CD4-positive, alpha-beta T cell treated with Interleukin-6 at 100 ng/mL for 8 hours (primary cell): ENCODE results near the gene LY6G6D.
A peak's percentile ranks its signal among the peaks of the same experiment; 100 is the strongest.

ENCODE experiments used
- DNase-seq: peaks from one replicate; pipeline ENCODE4 v3.0.0-alpha.2; 2020; ENCODE audit warnings: mixed read lengths, low spot score

The LY6G6D gene

DNA sequence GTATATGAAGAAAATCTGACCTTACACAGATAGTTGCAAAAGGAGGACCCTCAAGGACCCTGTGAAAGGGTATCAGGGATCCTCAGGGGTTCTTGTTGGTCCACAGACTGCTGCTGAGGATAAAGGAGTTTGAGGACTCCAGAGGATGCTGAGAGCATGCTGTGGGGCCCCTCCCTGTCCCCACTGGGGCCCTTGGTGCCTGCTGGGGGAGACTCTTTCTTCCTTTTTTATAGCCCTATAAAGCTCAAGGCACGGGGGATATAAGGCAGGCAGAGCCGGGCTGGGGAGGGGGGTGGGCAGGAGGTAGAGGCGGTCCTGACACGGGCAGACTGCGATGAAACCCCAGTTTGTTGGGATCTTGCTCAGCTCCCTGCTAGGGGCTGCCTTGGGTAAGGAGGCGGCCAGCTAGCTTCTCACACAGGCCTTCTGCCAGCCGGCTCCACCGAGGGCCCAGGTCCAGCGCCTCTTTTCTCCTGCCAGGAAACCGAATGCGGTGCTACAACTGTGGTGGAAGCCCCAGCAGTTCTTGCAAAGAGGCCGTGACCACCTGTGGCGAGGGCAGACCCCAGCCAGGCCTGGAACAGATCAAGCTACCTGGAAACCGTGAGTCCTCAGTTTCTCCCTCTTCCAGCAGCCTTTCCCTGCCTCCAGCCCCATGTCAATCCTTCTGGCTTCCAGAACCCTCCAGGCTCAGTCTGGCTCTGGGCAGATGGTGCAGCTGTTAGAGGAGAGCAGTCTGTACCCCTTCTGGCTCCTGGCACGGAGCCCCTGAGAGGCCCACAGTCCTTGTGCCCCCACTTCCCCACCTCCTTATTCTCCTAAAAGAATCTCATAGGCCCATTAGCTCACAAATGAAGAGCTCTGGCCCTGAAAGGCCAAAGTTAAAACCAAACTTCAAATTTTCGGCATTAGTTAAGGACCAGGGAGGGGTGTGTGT is at the start of gene LY6G6D:
TSS of gene LY6G6D (plus strand) at position 327 of the 937 bp plus-strand sequence. CDS start at position 335, 8 bp downstream.
- no peak for DNase-seq

- peak; percentile 98 for DNase-seq
These were observed 49.4 kb upstream of the LY6G6D start, which contains the start of gene CSNK2B for GRCh38 chr6:31665501-31666336. Gene CSNK2B (plus strand): TSS chr6:31666080. CDS start chr6:31666832, 752 bp downstream.

DNA sequence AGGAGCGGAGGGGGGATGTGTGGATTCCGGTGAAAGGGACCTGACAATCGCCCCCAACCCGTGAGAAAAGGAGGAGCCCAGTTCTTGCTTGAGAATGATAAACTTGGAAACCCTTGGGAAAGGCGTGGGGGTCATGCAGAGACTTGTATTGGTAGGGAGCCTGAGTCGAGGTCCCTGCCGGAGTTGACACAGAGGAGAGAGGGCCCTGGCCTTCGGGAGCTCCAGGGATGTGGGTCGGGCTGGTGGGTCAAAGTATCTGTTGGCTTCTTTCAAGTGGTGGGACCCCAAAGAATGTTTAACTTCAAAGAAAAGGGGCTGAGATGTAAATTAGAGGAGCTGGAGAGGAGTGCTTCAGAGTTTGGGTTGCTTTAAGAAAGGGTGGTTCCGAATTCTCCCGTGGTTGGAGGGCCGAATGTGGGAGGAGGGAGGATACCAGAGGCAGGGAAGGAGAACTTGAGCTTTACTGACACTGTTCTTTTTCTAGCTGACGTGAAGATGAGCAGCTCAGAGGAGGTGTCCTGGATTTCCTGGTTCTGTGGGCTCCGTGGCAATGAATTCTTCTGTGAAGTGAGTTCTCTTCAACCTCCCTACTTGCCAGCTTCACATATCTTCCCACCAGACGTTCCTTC is 48.7 kb upstream of the LY6G6D start:
- no peak for DNase-seq

DNA sequence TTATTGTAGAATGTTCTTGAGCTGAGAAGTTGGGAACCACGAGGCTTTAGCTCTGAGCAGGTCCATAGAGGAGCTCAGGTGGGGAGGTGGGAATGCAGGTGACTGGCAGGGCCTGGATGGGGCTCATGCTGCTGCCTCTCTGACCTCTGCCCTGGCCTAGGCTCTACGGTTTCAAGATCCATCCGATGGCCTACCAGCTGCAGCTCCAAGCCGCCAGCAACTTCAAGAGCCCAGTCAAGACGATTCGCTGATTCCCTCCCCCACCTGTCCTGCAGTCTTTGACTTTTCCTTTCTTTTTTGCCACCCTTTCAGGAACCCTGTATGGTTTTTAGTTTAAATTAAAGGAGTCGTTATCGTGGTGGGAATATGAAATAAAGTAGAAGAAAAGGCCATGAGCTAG is 45.5 kb upstream of the LY6G6D start, which contains the start of gene LY6G5B:
TSS of gene LY6G5B (plus strand) at position 301 of the 400 bp plus-strand sequence. CDS start 975 bp downstream, outside the sequence.
- DNase-seq = no peak

DNA sequence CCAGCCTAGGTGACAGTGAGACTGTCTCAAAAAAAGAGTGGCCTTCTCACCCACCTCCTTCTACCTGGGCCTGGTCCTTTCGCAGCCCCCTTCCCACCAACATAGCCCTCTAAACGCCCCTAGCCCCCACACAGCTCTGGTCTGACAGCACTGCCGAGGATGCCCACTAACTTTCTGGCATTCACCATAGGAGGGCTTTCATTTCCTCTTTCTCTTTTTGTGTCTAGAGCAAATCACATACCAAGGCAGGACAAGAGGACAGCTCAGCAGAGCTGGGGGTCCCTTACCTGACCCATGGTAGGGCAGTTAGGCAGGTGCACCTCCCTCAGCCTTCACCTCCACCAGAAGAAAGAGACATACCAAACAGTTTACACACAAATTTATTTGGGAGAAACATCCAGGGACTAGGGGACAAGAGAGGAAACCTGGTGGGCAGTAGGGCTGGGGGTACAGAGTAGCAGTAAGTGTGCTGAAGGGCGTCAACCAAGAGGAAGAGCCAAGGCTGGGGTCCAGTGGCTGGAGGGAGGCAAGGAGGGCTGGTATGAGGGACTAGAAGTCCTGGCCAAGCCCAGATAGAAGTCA is 38.7 kb upstream of the LY6G6D start:
- DNase-seq = no peak

GRCh38 chr6:31676904-31677303 is 38.2 kb upstream of the LY6G6D start:
- no peak for DNase-seq

GRCh38 chr6:31677955-31678354 is 37.2 kb upstream of the LY6G6D start:
- no peak for DNase-seq

GRCh38 chr6:31680226-31681134 is 34.7 kb upstream of the LY6G6D start, which contains the start of gene LY6G5C:
Gene LY6G5C (minus strand): TSS chr6:31681067. CDS start chr6:31680373, 694 bp downstream.
- peak; percentile 75 for DNase-seq

- peak; percentile 22 for DNase-seq
These were observed 33.9 kb upstream of the LY6G6D start for GRCh38 chr6:31681135-31681671.

- no peak for DNase-seq
These were observed 31.6 kb upstream of the LY6G6D start for GRCh38 chr6:31683591-31683990.

- no peak for DNase-seq
These were observed 28.7 kb upstream of the LY6G6D start for GRCh38 chr6:31686483-31686882.

- DNase-seq = no peak
These were observed 27.8 kb upstream of the LY6G6D start for GRCh38 chr6:31687321-31687720.

DNA sequence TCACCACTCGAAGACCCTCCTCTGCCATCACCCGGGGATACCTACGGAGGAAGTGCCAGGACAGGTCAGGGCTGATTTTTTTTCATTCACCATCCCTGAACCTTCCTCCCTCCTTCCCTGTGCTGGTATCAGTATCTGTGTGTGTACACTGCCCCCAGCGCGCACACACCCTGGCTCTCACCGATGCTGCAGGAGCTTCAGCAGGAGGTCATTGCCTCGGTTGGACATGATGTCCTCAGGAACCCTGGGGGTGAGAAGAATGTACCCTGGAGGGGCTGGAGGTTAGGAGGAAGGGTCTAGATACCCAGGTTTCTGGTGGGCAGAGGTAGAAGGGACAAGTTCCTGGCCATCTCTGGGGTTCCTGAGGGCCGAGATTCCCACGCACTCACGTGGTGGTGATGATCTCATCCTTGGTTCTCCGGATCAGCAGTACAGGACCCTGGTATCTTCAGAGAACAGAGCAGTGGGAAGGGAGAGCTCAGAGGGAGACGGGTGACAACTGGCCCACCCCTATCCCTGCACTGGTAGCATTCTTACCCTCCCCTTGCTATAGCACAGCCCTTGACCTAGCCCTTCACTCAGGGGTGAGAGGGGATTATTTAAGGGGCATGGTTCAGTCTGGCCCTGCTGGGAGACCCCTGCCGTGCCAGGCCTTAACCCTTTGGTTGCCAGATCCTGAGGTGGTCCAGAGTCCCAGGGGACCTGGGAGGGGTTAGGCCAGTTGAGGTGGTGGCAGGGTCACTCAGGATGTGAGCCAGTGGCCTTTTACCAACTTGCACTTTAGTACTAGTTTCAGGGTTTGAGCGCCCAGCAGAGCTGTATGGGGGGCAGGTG is 27.1 kb upstream of the LY6G6D start:
- no peak for DNase-seq

DNA sequence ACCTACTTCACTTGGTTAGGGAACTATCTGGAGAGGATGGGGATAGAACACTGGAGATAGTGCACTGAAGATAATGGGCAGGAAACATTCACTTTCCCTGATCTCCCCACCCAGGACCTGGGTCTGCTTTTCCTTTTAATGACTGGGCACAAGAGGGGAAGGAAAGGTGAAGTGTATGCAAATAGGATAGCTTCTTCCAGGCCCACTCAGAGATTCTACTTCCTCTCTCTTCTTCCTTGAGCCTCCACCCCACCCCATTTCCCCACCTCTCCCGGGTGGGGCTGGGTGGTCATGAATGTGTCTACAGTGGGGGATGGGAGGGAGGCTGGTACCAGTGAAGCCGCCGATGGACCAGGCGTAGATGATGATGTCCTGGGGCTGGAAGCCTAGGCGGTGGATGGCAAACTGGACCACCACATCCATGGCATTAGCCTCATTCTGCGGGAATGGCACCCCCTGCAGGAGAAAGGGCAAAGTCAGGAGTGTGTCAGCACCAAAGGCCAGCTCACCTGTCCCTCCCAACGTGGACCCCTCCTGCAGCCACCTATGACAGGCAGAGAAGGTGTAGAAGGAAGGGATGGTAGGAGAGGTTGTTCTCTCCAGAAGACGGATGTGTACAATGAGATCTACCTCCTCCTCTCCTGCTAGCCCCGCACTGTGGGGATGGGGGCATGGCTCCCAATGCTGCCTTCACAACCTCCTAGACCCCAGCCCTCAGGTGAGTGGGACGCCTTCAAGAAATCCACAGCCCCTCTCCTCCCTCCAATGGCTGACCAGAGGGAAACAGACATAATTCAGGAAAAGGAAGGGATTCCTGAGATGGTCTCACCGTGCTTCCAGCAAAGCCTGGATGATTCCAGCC is 25.7 kb upstream of the LY6G6D start:
- DNase-seq = no peak

DNA sequence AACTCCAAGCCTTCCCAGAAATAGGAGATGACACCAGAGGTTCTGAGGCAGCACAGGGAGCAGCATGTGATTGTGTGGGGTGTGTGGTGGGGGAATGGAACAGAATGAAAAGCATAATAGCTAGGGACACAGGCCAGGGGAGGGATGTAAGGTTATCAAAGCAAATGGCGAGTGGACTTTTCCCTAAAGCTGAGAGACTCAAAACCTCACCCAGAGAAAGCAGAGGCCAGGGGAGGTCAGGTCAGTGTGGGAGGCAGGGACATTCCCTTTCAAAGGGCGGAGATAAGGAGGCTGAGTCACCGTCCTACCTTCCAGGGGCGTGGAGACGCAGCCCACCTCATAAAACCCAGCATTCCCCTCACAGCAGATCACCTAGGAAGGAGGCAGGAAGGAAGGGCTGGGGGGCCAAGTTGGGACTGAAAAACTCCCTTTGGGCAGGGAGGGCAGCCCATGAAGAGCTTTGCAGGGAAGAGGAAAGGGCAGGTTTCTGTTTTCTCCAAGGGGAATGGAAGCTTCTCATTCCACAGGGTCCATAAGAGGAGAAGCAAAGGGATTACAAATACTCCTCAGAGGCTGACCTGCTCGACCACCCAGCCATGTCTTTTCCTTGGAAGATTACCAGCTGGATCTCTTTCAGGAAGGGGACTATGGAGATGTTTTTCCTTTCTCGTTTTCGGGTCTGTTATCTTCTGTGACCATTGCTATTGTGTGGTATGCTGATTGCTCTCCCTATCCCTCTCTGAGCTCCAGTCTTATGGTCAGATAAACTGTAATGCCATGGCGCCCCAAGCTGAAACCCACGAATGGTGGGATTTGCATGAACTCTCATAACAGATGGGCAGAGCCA is 24.7 kb upstream of the LY6G6D start:
- no peak for DNase-seq

DNA sequence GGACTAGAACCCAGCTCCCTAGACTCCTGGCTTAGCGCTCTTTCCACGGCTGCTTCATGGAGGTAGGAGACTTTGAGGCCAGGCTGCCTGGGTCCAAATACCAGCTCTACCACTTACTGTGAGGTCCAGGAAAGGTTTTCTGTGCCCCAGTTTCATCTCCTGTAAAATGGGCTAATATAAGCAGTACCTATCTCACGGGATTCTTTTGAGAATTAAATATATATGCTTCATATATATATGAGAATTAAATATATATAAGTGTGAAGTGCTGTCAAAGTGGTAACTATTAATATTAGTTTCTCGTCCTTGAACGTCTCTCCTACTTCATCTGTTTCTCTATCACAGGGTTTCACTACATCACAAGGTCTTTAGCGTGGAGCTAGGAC is 24.1 kb upstream of the LY6G6D start:
- no peak for DNase-seq

- DNase-seq = no peak
These were observed 23.5 kb upstream of the LY6G6D start for GRCh38 chr6:31691564-31692108.
